ENCODE results near the gene RRP9.

RRP9 gene

GRCh38 chr3:51887620-51888019 is 54.1 kb downstream of the RRP9 start:
- no peaks in the 10 kb centered on the region for H3F3A ChIP-seq (ENCODE audit: low read depth)
- H3K4me1 ChIP-seq (ENCODE audit: insufficient read depth, low read length, poor library complexity, severe bottlenecking): peaks cover 13% of the 10 kb centered on the region
- H4K20me1 ChIP-seq (ENCODE audit: insufficient read depth, low read length, poor library complexity, severe bottlenecking): no peaks in the 10 kb centered on the region
- no peaks in the 10 kb centered on the region for H3K36me3 ChIP-seq (ENCODE audit: insufficient read depth, low read length)
- H3K9ac ChIP-seq (ENCODE audit: low read depth, low read length, poor library complexity, severe bottlenecking): no peak overlapping the region
- no peaks in the 10 kb centered on the region for H3K9me2 ChIP-seq (replicated peaks; ENCODE audit: low read depth, low read length)
- TF ChIP-seq CTCF (conservative IDR thresholded peaks at IDR 0.05; ENCODE audit: low read length) (no peak), EZH2phosphoT487 (IDR thresholded peaks at IDR 0.05; ENCODE audit: borderline replicate concordance) (no peak)
- no peaks in the 10 kb centered on the region for H3K79me2 ChIP-seq (ENCODE audit: insufficient read depth, low read length)
- no peaks in the 10 kb centered on the region for H3K27me3 ChIP-seq (ENCODE audit: insufficient read depth, low read length, poor library complexity, severe bottlenecking)
- no peaks in the 10 kb centered on the region for H3K9me3 ChIP-seq (ENCODE audit: insufficient read depth, low read depth, low read length)
- H3K4me2 ChIP-seq (ENCODE audit: low read depth, low read length, poor library complexity, severe bottlenecking): no peak overlapping the region
- no peak overlapping the region for H2AFZ ChIP-seq (ENCODE audit: low read length)
- no peak overlapping the region for H3K4me3 ChIP-seq (ENCODE audit: low read length, poor library complexity, severe bottlenecking)

GRCh38 chr3:51886447-51886846 is 55.3 kb downstream of the RRP9 start:
- H3K9ac ChIP-seq (ENCODE audit: low read depth, low read length, poor library complexity, severe bottlenecking): no peak overlapping the region
- no peak overlapping the region for H3K4me3 ChIP-seq (ENCODE audit: low read length, poor library complexity, severe bottlenecking)
- no peaks in the 10 kb centered on the region for H4K20me1 ChIP-seq (ENCODE audit: insufficient read depth, low read length, poor library complexity, severe bottlenecking)
- no peaks in the 10 kb centered on the region for H3K79me2 ChIP-seq (ENCODE audit: insufficient read depth, low read length)
- H3K9me2 ChIP-seq (replicated peaks; ENCODE audit: low read depth, low read length): no peaks in the 10 kb centered on the region
- no peaks in the 10 kb centered on the region for H3K9me3 ChIP-seq (ENCODE audit: insufficient read depth, low read depth, low read length)
- H2AFZ ChIP-seq (ENCODE audit: low read length): no peak overlapping the region
- no peak overlapping the region for H3K4me2 ChIP-seq (ENCODE audit: low read depth, low read length, poor library complexity, severe bottlenecking)
- no peaks in the 10 kb centered on the region for H3K27me3 ChIP-seq (ENCODE audit: insufficient read depth, low read length, poor library complexity, severe bottlenecking)
- TF ChIP-seq CTCF (conservative IDR thresholded peaks at IDR 0.05; ENCODE audit: low read length) (no peak), EZH2phosphoT487 (IDR thresholded peaks at IDR 0.05; ENCODE audit: borderline replicate concordance) (no peak)
- H3F3A ChIP-seq (ENCODE audit: low read depth): no peaks in the 10 kb centered on the region
- no peaks in the 10 kb centered on the region for H3K36me3 ChIP-seq (ENCODE audit: insufficient read depth, low read length)
- peaks cover 4% of the 10 kb centered on the region for H3K4me1 ChIP-seq (ENCODE audit: insufficient read depth, low read length, poor library complexity, severe bottlenecking)

Measured in Loucy (cell line).